Sigmoid colon (tissue), 3 donors: ENCODE results near the gene C6orf141.

Source experiments
- POLR2A ChIP-seq, 2 donors: fragments of 450-650 bp; IDR thresholded peaks; one replicate each; pipeline ENCODE4 v1.6.1; 2016; ENCODE audit warnings: antibody characterized with exemption in 2 of 2, mild to moderate bottlenecking in 2 of 2, moderate library complexity in 2 of 2
- TF ChIP-seq, protein P1 (sequence below), 4 experiments: fragments of 450-650 bp in 3 of 4; fragments of 200-600 bp in 1 of 4; IDR thresholded peaks; one replicate each; pipeline ENCODE4 v1.5.1; 2016 to 2019; ENCODE audit warnings: antibody characterized with exemption in 4 of 4, mild to moderate bottlenecking in 3 of 4, moderate library complexity in 2 of 4

DNA sequence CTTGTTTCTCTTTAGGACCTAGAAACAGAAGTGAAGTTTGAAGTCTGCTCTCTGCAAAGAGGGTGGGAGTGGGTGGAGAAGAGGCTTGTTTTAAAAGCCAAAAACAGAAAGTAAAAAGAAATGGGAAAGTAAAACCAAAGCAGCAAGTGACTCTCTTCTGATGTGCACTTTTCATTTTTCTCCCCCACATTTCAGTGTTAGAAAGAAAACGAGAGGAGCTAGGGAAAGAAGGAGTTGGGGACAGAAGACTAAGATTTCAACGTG lies 1.3 kb downstream of the C6orf141 start:
- TF ChIP-seq, protein P1, sequence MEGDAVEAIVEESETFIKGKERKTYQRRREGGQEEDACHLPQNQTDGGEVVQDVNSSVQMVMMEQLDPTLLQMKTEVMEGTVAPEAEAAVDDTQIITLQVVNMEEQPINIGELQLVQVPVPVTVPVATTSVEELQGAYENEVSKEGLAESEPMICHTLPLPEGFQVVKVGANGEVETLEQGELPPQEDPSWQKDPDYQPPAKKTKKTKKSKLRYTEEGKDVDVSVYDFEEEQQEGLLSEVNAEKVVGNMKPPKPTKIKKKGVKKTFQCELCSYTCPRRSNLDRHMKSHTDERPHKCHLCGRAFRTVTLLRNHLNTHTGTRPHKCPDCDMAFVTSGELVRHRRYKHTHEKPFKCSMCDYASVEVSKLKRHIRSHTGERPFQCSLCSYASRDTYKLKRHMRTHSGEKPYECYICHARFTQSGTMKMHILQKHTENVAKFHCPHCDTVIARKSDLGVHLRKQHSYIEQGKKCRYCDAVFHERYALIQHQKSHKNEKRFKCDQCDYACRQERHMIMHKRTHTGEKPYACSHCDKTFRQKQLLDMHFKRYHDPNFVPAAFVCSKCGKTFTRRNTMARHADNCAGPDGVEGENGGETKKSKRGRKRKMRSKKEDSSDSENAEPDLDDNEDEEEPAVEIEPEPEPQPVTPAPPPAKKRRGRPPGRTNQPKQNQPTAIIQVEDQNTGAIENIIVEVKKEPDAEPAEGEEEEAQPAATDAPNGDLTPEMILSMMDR (IDR thresholded peaks at IDR 0.05) = no peak
- no peak for TF ChIP-seq POLR2A (IDR thresholded peaks at IDR 0.05)
